Neural cell (in vitro differentiated cells): ENCODE data around the gene NFIB. TPM values are rescaled to one million over a fixed set of nuclear protein-coding genes. Genes with fewer than 3 reads are reported as not detected.

Source experiments
- H2AFZ ChIP-seq: fragments of 200-600, 300-800 bp; sonication (generic), shearing (Covaris generic); 2 replicates; pipeline ENCODE4 v1.6.0; 2014; ENCODE audit warnings: low read depth, mild to moderate bottlenecking, antibody characterized with exemption, low read length, moderate library complexity
- H3F3A ChIP-seq: fragments of 200-600 bp; shearing (Covaris generic); 2 replicates; pipeline ENCODE4 v1.6.1; 2016; ENCODE audit warnings: mild to moderate bottlenecking, moderate library complexity, mixed read lengths, antibody characterized with exemption, low read length; ENCODE audit not compliant: insufficient read depth, poor library complexity, severe bottlenecking
- H3K27ac ChIP-seq: fragments of 200-600, 300-800 bp; sonication (generic), shearing (Covaris generic); 2 replicates; pipeline ENCODE4 v1.5.1; 2014; ENCODE audit warnings: mild to moderate bottlenecking, low read length, moderate library complexity
- H3K27me3 ChIP-seq: fragments of 300-800, 200-600 bp; sonication (generic), shearing (Covaris generic); 2 replicates; pipeline ENCODE4 v1.6.0; 2014; ENCODE audit warnings: mild to moderate bottlenecking, low read depth, low read length, moderate library complexity; ENCODE audit not compliant: insufficient read depth
- H3K36me3 ChIP-seq: fragments of 300-800, 200-600 bp; sonication (generic), shearing (Covaris generic); 2 replicates; pipeline ENCODE4 v1.5.1; 2014; ENCODE audit warnings: mild to moderate bottlenecking, antibody characterized with exemption, low read length, moderate library complexity; ENCODE audit not compliant: insufficient read depth
- H3K4me2 ChIP-seq: fragments of 300-800, 200-600 bp; sonication (generic), shearing (Covaris generic); 2 replicates; pipeline ENCODE4 v1.6.0; 2014; ENCODE audit warnings: mild to moderate bottlenecking, low read length
- H3K4me3 ChIP-seq: fragments of 300-800, 200-600 bp; sonication (generic), shearing (Covaris generic); 2 replicates; pipeline ENCODE4 v1.5.1; 2014; ENCODE audit warnings: mild to moderate bottlenecking, low read length, moderate library complexity
- H3K79me2 ChIP-seq: fragments of 200-600 bp; shearing (Covaris generic); replicated peaks from 2 replicates; pipeline ENCODE4 v1.6.0; 2014; ENCODE audit warnings: mild to moderate bottlenecking, low read length, moderate library complexity; ENCODE audit not compliant: insufficient read depth
- H3K9ac ChIP-seq: fragments of 300-800, 200-600 bp; sonication (generic), shearing (Covaris generic); 2 replicates; pipeline ENCODE4 v1.6.1; 2016; ENCODE audit warnings: mild to moderate bottlenecking, low read length, mixed read lengths
- H3K9me2 ChIP-seq: fragments of 200-600 bp; shearing (Covaris generic); 2 replicates; pipeline ENCODE4 v1.6.1; 2016; ENCODE audit warnings: mild to moderate bottlenecking, low read length, mixed read lengths; ENCODE audit not compliant: insufficient read depth
- H3K9me3 ChIP-seq: fragments of 200-600, 300-800 bp; sonication (generic), shearing (Covaris generic); 2 replicates; pipeline ENCODE4 v1.6.1; 2016; ENCODE audit warnings: mild to moderate bottlenecking, mixed run types, low read length, moderate library complexity, mixed read lengths
- H4K20me1 ChIP-seq: fragments of 200-600 bp; shearing (Covaris generic); 2 replicates; pipeline ENCODE4 v1.6.1; 2016; ENCODE audit warnings: mild to moderate bottlenecking, mixed run types; ENCODE audit not compliant: insufficient read depth
- CTCF ChIP-seq: fragments of 450-650 bp; IDR thresholded peaks from 2 replicates; pipeline ENCODE4 v1.5.1; 2014; ENCODE audit warnings: antibody characterized with exemption, mild to moderate bottlenecking, moderate library complexity; ENCODE audit not compliant: poor library complexity, severe bottlenecking
- EP300 ChIP-seq: fragments of 450-650 bp; conservative IDR thresholded peaks from 2 replicates; pipeline ENCODE4 v1.6.1; 2014; ENCODE audit warnings: antibody characterized with exemption, mild to moderate bottlenecking, moderate library complexity; ENCODE audit not compliant: poor library complexity, severe bottlenecking
- EZH2 ChIP-seq: fragments of 200-600, 300-800 bp; shearing (Covaris generic), sonication (generic); IDR thresholded peaks from 2 replicates; pipeline ENCODE4 v1.6.1; 2014; ENCODE audit warnings: antibody characterized with exemption, low read length, borderline replicate concordance, mild to moderate bottlenecking; ENCODE audit not compliant: insufficient read depth, poor library complexity, severe bottlenecking
- MXI1 ChIP-seq: fragments of 450-650 bp; conservative IDR thresholded peaks from 2 replicates; pipeline ENCODE4 v1.6.1; 2014; ENCODE audit warnings: antibody characterized with exemption, mild to moderate bottlenecking; ENCODE audit not compliant: poor library complexity, severe bottlenecking
- POLR2AphosphoS5 ChIP-seq: IDR thresholded peaks from 2 replicates; pipeline ENCODE4 v1.6.1; 2012
- RAD21 ChIP-seq: fragments of 450-650 bp; conservative IDR thresholded peaks from 2 replicates; pipeline ENCODE4 v1.6.1; 2014; ENCODE audit warnings: antibody characterized with exemption, mild to moderate bottlenecking, moderate library complexity
- REST ChIP-seq: IDR thresholded peaks from 2 replicates; pipeline ENCODE4 v1.6.1; 2012; ENCODE audit warnings: borderline replicate concordance
- SMC3 ChIP-seq: fragments of 450-650 bp; conservative IDR thresholded peaks from 2 replicates; pipeline ENCODE4 v1.6.1; 2014; ENCODE audit warnings: antibody characterized with exemption, mild to moderate bottlenecking, moderate library complexity; ENCODE audit not compliant: poor library complexity
- TAF1 ChIP-seq: IDR thresholded peaks from 2 replicates; pipeline ENCODE4 v1.6.1; 2012; ENCODE audit warnings: low read depth
- polyA plus RNA-seq: library from polyadenylated mRNA; depleted of rRNA; stranded (reverse); fragments of >200 nt; gene quantifications from 2 replicates; pipeline ENCODE4 v1.2.3, GENCODE V29; 2014

Gene NFIB
- polyA plus RNA-seq, 1 donor from 2014 or later: 0.73 TPM

GRCh38 chr9:14133394-14133793 is 180.5 kb downstream of the NFIB start:
- Histone ChIP-seq H3K4me2 (no peak overlapping the region), H3K4me3 (no peak overlapping the region), H2AFZ (no peak overlapping the region), H3K9me3 (no peaks in the 10 kb centered on the region), H3K27me3 (no peaks in the 10 kb centered on the region), H3K27ac (no peak overlapping the region), H3K36me3 (no peaks in the 10 kb centered on the region), H4K20me1 (no peaks in the 10 kb centered on the region), H3F3A (no peaks in the 10 kb centered on the region), H3K79me2 (no peaks in the 10 kb centered on the region), H3K9me2 (no peaks in the 10 kb centered on the region), H3K9ac (no peak overlapping the region)
- TF ChIP-seq CTCF (no peak), EP300 (no peak), SMC3 (no peak), MXI1 (no peak), RAD21 (no peak), REST (no peak), POLR2AphosphoS5 (no peak), EZH2 (no peak), TAF1 (no peak)

DNA sequence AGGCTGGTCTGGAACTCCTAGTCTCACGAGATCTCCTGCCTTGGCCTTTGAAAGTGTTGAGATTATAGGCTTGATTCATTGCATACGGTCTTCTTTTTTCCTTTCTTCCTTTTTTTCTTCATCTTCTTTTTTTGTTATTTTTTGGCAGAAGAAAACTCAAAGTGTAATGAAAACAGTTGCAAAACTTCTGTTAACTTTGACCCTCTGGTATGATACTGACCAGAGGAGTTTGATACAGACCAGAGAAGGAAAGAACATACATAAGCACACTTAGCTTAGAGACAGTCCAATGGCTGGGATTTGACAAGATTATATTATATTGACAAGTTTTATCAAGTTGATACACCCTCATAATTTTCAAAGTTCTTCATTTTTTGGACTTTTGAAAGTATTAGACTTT is 181.2 kb downstream of the NFIB start:
- no peak overlapping the region for H3K27ac ChIP-seq

More for the DNA sequence above, 181.2 kb downstream of the NFIB start:
- H3K27me3 ChIP-seq: no peaks in the 10 kb centered on the region
- no peak overlapping the region for H3K4me2 ChIP-seq
- no peaks in the 10 kb centered on the region for H3K9me3 ChIP-seq
- no peak for TF ChIP-seq REST
- TF ChIP-seq EZH2: no peak
- TF ChIP-seq CTCF: no peak
- TF ChIP-seq POLR2AphosphoS5: no peak
- TF ChIP-seq MXI1: no peak
- TF ChIP-seq RAD21: no peak
- no peak for TF ChIP-seq TAF1
- no peaks in the 10 kb centered on the region for H4K20me1 ChIP-seq
- no peaks in the 10 kb centered on the region for H3K79me2 ChIP-seq
- H3K36me3 ChIP-seq: no peaks in the 10 kb centered on the region
- no peak overlapping the region for H2AFZ ChIP-seq
- no peaks in the 10 kb centered on the region for H3K9me2 ChIP-seq
- no peak overlapping the region for H3K4me3 ChIP-seq
- H3F3A ChIP-seq: no peaks in the 10 kb centered on the region
- no peak overlapping the region for H3K9ac ChIP-seq
